ENCODE data around the gene IPO13.

Gene IPO13

GRCh38 chr1:43951021-43951985 is 4.6 kb downstream of the IPO13 start:
- no peak for DNase-seq (ENCODE audit: low read depth)

- DNase-seq (ENCODE audit: low read depth): no peak
These were observed 6.1 kb downstream of the IPO13 start for GRCh38 chr1:43952731-43953346.

DNA sequence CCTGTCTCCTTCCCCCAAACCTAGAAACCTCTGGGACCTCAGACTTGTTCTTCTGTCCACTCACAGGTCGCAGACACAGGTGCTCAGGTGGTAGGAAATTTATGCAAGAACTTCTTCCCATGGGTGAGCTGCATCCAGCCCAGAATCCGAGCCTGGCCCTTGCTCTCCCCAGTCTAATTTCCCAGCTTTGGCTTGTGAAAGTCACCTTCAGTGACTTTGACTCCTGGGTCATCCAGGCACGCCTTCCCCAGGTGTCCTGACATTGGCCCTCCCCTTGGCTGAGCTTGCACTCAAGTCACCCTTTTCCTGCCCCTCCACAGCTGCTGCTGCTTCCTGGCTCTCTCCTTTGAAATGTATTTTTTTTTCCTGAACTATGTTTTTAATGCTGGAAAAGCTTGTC is 6.6 kb downstream of the IPO13 start:
- DNase-seq (ENCODE audit: low read depth): no peak

GRCh38 chr1:43954036-43954435 is 7.3 kb downstream of the IPO13 start:
- no peak for DNase-seq (ENCODE audit: low read depth)

- DNase-seq (ENCODE audit: low read depth): no peak
These were observed 9.5 kb downstream of the IPO13 start for GRCh38 chr1:43956234-43956633.

GRCh38 chr1:43957407-43958040 is 10.8 kb downstream of the IPO13 start:
- DNase-seq (ENCODE audit: low read depth): no peak

DNA sequence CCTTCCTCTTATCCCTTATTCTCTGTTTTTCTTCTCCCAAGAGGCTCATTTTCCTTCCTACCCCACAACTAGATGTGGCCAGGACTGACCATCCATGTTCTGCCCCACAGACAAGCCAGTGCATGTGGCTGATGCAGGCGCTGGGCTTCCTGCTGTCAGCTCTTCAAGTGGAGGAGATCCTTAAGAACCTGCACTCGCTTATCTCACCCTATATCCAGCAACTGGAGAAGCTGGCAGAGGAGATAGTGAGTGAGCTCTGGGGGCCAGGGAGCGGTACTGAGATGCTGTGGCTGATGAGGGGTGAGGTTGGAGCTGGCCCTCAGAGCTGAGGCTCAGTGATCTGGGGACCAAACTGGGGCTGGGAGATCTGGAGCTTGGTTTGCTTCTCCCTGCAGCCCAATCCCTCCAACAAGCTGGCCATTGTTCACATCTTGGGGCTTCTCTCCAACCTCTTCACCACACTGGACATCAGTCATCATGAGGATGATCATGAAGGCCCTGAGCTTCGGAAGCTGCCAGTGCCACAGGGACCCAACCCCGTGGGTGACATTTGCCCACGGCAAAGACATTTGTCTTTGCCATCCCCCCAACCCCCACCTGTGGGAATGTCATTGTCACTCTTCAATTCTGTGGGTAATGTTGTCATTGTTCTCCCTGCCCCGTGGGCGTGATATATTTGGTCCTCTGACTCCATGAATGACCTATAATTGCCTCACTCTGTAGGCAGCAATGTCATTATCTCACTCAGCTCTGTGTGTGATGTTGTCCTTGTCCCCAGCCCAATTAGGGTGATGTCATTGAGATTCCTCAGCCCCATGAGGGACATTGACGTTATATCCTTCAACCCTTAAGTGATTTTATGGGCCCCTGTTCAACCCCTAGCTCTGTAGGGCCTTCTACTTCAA is 11.9 kb downstream of the IPO13 start:
- DNase-seq (ENCODE audit: low read depth): no peak

DNA sequence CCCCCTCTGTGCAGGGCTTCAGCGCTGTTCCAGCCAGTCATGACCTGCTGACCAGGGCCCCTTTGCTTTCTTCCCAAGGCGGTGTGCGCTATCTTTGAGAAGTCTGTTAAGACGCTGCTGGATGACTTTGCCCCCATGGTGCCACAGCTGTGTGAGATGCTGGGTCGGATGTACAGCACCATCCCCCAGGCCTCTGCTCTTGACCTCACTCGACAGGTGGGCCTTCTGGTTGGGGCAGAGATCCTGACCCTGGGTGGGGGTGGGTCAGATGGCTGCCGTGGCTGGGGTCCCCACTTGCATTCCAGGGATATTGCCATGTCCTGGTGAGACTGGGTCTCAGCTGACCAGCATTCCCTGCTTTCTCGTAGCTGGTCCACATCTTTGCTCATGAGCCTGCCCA is 14.0 kb downstream of the IPO13 start:
- DNase-seq (ENCODE audit: low read depth): no peak

GRCh38 chr1:43961692-43962091 is 14.9 kb downstream of the IPO13 start:
- no peak for DNase-seq (ENCODE audit: low read depth)

DNA sequence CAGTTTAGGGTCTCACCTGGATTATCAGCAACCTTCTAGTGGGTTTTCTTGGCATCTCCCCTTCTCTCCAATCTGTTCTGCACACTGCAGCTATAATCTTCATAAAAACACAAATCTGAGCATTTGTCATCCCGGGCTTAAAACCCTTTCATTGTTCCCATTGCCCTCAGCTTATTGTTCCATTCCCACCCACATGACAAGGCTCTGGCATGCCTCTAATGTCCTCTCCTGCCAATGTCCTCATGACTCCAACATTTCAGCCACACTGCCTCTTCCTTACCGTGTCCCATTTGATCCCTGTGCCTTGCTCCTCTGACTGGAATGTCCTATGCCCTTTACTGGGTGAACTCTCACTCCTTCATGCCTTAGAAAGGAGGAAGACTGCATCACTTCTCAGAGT is 15.6 kb downstream of the IPO13 start:
- DNase-seq (ENCODE audit: low read depth): no peak

DNA sequence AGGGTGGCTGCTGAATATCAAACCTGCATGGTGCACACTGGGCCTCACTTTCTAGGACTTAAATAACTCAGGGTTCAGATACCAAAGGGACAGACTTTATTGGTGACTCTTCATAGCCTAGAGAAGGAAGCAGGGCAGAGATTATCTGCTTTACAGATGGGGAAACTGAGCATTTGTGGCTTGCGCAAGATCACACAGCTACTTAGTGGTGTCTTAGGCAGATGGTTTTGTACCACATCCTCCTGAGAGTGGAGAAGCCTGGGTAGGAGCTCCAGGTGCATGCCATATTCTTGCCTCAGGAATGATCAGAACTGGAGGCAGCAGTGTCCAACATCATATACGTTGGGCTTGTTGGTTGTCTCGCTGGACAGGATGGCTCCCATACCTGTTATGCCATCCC is 16.3 kb downstream of the IPO13 start:
- no peak for DNase-seq (ENCODE audit: low read depth)

GRCh38 chr1:43963890-43964289 is 17.1 kb downstream of the IPO13 start:
- DNase-seq (ENCODE audit: low read depth): no peak

DNA sequence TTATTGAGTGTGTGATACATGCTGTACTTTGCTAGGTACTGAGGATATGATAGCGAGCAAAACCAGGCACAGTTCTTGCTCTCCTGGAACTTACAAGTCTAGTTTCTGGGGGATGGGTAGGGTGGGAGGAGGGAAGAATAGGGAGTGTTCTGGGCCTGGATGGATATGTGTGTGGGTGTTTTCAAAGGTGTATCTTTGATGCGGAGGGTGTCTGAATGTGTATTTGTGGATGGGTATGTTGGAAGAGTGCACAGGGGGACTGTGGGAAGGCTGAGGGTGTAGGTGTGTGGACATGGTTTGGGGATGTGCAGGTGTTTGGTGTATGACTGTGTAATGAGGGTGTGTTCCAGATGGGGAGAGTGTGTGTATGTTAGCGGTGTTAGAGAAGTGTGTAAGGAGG is 18.6 kb downstream of the IPO13 start:
- DNase-seq (ENCODE audit: low read depth): no peak

GRCh38 chr1:43968348-43968948 is 21.7 kb downstream of the IPO13 start:
- no peak for DNase-seq (ENCODE audit: low read depth)

DNA sequence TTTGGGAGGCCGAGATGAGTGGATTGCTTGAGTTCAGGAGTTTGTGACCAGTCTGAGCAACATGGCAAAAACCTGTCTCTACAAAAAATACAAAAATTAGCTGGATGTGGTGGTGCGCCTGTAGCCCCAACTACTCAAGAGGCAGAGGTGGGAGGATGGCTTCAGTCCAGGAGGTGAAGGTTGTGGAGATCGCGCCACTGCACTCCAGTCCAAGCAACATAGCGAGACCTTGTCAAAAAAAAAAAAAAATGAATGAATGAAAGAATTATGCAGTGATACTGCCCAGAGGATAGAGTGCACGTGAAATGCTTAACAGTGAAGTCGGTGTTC is 22.6 kb downstream of the IPO13 start:
- DNase-seq (ENCODE audit: low read depth): no peak

GRCh38 chr1:43969746-43970466 is 23.2 kb downstream of the IPO13 start, which contains the start of gene DPH2:
Gene DPH2, plus strand, starts transcription at chr1:43970010. Its CDS starts 166 bp downstream, at chr1:43970176.
- peak; percentile 90 for DNase-seq (ENCODE audit: low read depth)

- no peak for DNase-seq (ENCODE audit: low read depth)
These were observed 23.8 kb downstream of the IPO13 start for GRCh38 chr1:43970502-43970901.

- DNase-seq (ENCODE audit: low read depth): no peak
These were observed 24.2 kb downstream of the IPO13 start for GRCh38 chr1:43970911-43971310.

DNA sequence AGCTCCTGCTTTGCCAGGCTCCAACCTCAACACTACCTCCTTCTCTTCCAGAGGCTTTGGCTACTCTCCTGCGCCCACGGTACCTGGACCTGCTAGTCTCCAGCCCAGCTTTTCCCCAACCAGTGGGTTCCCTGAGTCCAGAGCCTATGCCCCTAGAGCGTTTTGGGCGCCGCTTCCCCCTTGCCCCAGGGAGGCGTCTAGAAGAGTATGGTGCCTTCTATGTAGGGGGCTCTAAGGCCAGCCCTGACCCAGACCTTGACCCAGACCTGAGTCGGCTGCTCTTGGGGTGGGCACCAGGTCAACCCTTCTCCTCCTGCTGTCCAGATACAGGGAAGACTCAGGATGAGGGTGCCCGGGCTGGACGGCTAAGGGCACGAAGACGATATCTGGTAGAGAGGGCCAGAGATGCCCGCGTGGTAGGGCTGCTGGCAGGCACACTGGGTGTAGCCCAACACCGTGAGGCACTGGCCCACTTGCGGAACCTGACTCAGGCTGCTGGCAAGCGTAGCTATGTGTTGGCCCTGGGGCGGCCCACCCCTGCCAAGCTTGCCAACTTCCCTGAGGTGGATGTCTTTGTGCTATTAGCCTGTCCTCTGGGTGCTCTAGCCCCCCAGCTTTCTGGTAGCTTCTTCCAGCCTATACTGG is 24.7 kb downstream of the IPO13 start:
- no peak for DNase-seq (ENCODE audit: low read depth)

DNA sequence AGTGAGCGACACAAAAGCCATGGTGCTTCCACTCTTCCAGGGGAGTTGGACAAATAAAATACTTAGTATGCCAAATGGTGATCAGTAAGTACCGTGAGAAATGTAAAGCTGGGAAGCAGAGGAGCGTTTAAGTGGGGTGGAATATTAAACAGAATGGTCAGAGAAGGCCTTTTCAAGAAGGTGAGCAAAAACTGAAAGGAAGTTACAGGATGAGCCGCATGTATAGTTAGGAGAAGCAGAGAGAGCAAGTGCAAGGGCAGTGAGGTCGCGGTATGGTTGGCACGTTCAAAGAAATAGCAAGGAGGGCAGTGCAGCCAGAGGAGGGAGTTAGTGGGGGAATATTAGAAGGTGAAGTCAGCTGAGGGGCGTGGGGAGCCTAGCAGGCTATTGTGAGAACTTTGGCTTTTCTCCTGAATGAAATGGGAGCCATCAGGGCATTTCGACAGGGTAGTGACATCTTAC is 27.3 kb downstream of the IPO13 start:
- no peak for DNase-seq (ENCODE audit: low read depth)
